ENCODE results near the gene PCBD2.
"Not testable (repeated sequence)": the region's sequence is repeated elsewhere in the genome, so short reads cannot be mapped to it uniquely, and the experiment has no call there.

GRCh38 chr5:134998068-134998467, 93.1 kb downstream of the PCBD2 start:
- TF ChIP-seq, protein P1, sequence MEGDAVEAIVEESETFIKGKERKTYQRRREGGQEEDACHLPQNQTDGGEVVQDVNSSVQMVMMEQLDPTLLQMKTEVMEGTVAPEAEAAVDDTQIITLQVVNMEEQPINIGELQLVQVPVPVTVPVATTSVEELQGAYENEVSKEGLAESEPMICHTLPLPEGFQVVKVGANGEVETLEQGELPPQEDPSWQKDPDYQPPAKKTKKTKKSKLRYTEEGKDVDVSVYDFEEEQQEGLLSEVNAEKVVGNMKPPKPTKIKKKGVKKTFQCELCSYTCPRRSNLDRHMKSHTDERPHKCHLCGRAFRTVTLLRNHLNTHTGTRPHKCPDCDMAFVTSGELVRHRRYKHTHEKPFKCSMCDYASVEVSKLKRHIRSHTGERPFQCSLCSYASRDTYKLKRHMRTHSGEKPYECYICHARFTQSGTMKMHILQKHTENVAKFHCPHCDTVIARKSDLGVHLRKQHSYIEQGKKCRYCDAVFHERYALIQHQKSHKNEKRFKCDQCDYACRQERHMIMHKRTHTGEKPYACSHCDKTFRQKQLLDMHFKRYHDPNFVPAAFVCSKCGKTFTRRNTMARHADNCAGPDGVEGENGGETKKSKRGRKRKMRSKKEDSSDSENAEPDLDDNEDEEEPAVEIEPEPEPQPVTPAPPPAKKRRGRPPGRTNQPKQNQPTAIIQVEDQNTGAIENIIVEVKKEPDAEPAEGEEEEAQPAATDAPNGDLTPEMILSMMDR (IDR thresholded peaks at IDR 0.05; ENCODE audit: insufficient read depth, low read length, poor library complexity, severe bottlenecking) = not testable (repeated sequence)
- TF ChIP-seq EZH2phosphoT487 (conservative IDR thresholded peaks at IDR 0.05; ENCODE audit: low read length) = not testable (repeated sequence)
